Measurements from ENCODE around the gene MEAK7. TPM values are rescaled to one million over a fixed set of nuclear protein-coding genes. Genes with fewer than 3 reads are reported as not detected.

Gene MEAK7
- polyA plus RNA-seq, 3 donors, result 17.9 to 23.3 (median 19.2) TPM

- no peak for DNase-seq
These were observed 32.5 kb downstream of the MEAK7 start for GRCh38 chr16:84471966-84472365.

DNA sequence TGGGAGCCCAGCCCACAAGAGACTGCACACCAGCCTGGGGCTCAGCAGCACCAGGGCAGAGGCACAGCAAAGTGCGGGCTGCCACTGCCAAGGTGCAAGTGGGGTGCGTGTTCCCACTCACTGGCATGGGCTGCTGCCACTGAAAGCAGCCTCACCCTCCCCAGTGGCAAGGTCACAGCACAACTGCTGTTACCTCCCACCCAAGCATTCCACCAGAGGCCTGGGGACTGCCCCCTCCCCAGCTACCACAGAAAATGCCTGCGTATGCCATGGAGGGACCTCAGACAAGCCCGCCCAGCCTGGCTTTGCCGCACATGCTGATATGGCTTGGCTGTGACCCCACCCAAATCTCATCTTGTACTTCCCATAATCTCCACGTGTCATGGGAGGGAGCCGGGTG lies 33.1 kb downstream of the MEAK7 start:
- no peak for DNase-seq

- DNase-seq, result no peak
These were observed 36.8 kb downstream of the MEAK7 start for GRCh38 chr16:84467709-84468108.

- no peak for DNase-seq
These were observed 37.2 kb downstream of the MEAK7 start for GRCh38 chr16:84467256-84467655.

DNA sequence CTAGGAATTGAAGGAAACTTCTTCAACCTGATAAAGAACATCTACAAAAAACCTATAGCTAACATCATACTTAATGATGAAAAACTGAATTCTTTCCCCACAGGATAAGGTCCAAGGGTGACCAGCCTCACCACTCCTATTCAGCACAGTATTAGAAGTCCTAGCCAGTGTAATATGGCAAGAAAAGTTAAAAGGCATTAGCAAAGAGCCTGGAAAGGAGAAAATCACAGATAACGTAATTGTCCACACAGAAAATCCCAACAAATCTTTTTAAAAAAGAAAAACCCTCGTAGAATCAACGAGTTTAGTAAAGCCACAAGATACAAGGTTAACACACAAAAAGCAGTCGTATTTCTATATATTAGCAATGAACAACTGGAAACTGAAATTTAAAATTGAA lies 37.8 kb downstream of the MEAK7 start:
- no peak for DNase-seq

DNA sequence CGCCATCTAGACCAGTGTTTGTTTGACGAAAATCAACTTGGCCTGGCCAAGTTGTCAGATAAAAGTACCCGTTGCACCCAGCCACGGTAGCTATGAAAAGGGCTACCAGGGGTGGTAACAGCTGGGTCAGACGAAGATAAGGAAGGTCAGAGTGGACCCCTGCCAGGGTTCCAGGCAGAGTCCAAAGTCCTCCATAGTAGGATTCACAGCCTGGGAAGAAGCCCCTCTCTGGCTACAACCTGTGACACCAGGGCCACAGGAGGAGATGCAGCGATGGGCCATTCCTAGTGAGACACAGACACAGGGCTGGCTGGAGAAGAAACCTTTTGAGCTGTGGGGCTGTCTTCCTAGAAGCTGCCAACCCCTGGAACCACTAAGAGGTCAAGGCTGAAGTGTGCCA lies 39.3 kb downstream of the MEAK7 start:
- DNase-seq, result no peak

- DNase-seq, result no peak
These were observed 40.3 kb downstream of the MEAK7 start for GRCh38 chr16:84464116-84464515.

DNA sequence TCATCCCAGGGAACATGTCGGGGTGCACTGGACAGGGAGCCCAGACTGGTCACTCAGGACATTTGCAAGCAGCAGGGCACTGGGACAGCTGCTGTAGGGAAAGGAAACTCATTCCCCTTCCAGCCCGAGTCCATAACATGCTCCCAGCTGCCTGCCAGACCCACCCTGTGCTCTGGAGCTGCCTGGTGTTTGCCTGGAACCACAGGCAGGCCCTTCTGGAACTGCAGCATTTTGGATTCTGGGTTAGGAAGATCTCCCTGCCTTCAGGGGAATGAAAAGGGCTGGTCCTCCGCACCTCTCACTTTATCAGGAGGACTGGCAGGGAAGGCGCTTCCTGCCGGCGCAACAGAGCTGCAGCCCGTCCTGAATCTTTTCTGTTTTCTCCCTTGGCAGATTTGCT lies 41.2 kb downstream of the MEAK7 start:
- no peak for DNase-seq

- no peak for DNase-seq
These were observed 41.9 kb downstream of the MEAK7 start for GRCh38 chr16:84462296-84463210.

DNA sequence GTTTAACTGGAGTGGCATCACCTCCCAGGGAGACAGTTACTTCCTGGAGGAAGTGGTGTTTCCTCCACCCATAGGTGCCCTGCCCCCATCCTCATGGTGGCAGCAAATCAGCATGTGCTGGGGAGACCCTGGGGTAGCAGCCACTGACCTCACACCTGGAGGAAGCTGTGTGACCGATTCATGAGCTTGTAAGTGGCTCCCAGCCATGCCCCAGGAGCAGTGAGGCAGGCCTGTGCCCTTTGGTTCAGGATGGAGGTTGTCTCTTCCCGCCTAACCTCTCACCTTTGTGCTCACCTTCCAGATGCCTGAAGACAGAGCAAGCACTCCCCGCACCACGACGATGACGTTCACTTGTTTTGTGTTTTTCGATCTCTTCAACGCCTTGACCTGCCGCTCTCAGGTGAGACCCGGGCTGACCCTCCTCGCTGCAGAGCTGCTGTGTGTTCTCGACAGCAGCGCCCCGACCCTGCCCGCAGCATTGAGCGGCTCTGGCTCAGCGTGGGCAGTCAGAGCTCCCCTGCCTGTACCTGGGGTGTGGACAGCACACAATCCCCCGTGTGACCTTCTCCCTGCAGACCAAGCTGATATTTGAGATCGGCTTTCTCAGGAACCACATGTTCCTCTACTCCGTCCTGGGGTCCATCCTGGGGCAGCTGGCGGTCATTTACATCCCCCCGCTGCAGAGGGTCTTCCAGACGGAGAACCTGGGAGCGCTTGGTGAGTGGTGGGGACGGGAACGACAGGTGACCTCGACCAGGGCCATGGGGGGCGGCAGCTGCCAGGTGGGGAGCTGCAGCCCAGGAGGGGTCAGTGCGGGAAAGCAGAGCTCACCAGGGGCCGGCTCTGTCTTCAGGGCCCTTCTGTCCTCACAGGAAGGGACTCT lies 42.8 kb downstream of the MEAK7 start:
- no peak for DNase-seq

- no peak for DNase-seq
These were observed 43.4 kb downstream of the MEAK7 start for GRCh38 chr16:84461029-84461412.

DNA sequence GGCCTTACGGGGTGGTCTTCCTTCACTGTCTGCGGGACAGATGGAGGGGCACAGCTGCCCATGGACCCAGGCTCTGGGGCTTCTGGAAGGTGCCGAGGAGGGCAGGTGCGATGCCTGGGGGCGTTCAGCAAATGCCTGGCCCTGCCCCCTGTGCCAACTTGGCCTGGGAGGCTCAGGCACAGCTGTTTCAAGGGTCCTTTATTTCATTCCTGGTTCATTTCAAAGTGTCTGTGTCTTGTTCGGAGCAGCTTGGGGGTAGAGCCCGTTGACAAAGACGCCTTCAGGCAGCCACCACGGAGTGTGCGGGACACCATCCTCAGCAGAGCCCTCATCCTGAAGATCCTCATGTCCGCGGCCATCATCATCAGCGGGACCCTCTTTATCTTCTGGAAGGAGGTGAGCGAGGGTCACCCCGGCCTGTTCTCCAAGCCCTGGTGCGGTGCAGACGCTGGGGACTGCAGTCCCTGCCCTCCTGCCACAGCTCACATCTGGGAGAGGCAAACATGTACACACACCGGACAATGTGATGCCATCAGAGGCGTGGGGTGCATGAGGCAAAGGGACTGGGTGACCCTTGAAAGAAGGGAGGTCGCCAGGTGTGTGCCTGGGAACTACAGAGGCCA lies 43.9 kb downstream of the MEAK7 start:
- no peak for DNase-seq

GRCh38 chr16:84459941-84460405 lies 44.5 kb downstream of the MEAK7 start:
- no peak for DNase-seq

- no peak for DNase-seq
These were observed 44.9 kb downstream of the MEAK7 start for GRCh38 chr16:84459533-84459894.

GRCh38 chr16:84458606-84459532 lies 45.6 kb downstream of the MEAK7 start:
- no peak for DNase-seq

DNA sequence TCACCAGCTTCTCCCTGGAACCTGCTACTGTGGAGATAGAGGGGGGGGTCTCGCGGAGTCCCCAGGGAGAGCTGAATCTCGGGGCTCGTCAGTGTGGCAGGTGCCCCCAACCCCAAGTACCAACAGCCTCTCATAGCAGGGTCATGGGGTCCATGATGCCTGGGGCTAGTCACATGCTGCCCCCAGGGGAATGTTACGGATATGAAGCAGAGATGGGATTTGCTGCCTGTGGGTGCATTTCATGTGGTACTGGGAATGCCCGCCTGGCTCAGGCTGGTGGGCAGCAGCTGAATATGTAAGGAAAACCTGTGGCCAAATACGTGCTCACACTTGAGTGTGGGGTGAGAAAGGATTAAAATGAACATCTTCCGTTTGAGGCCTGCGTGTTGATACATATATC lies 49.4 kb downstream of the MEAK7 start:
- no peak for DNase-seq

Other genes starting within 250 kb of the MEAK7 start
- 1 to 10 TPM; 2.0 to 3.1 (median 2.5) TPM for gene WFDC1, start 209.8 kb downstream of the MEAK7 start, polyA plus RNA-seq (ENCODE audit: insufficient read length in 3 of 3)
- gene ATP2C2, start 136.1 kb downstream of the MEAK7 start, polyA plus RNA-seq (ENCODE audit: insufficient read length in 3 of 3), result 1 to 10 TPM in 2 of 3 donors, under 1 TPM in 1; 0.46 to 2.9 (median 1.4) TPM
- 100 to 1,000 TPM; 123 to 153 (median 140) TPM for gene COTL1, start 113.4 kb upstream of the MEAK7 start, polyA plus RNA-seq (ENCODE audit: insufficient read length in 3 of 3)
- gene KLHL36, start 143.9 kb upstream of the MEAK7 start, polyA plus RNA-seq (ENCODE audit: insufficient read length in 3 of 3), result 10 to 100 TPM; 26.1 to 37.0 (median 34.7) TPM
- 100 to 1,000 TPM; 107 to 118 (median 115) TPM for gene USP10, start 195.3 kb upstream of the MEAK7 start, polyA plus RNA-seq (ENCODE audit: insufficient read length in 3 of 3)

Measured in renal pelvis (tissue), 4 donors.